ENCODE data around the gene ZNF846. TPM values are rescaled to one million over a fixed set of nuclear protein-coding genes. Genes with fewer than 3 reads are reported as not detected.
A peak's percentile ranks its signal among the peaks of the same experiment; 100 is the strongest.
"Not testable (repeated sequence)": the region's sequence is repeated elsewhere in the genome, so short reads cannot be mapped to it uniquely, and the experiment has no call there.

Gene ZNF846
- total RNA-seq, 1 experiment from 2014 or later = 6.2 TPM

DNA sequence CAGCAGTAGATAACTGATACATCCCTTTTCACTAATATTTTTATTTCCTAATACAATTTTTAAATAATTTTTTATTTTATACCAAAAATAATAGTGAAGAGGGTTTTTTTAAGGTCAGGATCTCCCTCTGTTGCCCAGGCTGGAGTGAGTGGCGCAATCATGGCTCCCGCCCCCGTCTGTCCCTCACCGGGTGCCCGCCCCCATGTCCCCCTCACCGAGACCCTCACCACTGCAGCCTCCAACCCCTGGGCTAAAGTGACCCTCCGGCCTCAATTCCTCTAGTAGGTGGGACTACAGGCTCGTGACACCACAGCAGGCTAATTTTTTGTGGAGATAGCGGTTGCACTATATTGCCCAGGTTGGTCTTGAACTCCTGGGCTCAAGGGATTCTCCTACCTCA, 17.8 kb upstream of the ZNF846 start:
- in situ Hi-C loops (cut with HindIII; ENCODE audit: low sequenced_read_pairs) = no loop called here
- no peak for DNase-seq (ENCODE audit: low spot score)

DNA sequence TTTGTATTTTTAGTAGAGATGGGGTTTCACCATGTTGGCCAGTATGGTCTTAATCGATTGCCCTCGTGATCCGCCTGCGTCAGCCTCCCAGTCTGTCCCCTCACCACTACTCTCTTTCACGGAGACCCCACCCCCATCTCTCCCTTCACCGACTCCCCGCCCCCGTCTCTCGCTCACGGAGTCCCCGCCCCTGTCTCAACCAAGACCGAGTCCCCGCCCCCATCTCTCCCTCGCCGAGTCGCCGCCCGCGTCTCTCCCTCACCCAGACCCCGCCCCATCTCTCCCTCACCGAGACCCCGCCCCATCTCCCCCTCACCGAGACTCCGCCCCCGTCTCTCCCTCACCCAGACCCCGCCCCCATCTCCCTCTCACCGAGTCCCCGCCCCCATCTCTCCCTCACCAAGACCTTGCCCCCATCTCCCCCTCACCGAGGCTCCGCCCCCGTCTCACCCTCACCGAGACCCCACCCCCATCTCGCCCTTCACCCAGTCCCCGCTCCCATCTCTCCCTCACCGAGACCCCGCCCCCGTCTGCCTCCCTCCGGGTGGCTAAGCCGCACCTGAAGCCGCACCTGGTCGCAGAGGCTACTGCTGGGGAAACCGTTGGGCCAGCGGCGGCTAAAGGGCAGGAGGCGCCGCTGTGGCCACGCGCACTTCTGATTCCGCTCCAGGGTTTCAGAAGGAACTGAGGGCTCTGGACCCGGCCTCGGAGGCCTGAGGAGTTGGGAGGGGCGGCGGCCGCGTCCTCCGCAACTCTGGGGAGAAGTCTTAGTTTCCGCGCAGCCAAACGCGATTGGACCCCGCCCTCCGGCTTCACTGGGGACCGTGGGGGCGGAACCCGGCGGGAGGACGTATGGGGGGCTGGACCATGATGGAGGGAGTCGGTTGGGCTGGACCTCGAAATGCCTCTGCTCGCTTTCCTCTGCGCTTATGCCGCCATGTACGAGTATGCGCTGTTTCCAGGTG, 17.1 kb upstream of the ZNF846 start:
- in situ Hi-C loops (cut with HindIII; ENCODE audit: low sequenced_read_pairs) = no loop called here
- DNase-seq (ENCODE audit: low spot score) = peak; percentile 95

DNA sequence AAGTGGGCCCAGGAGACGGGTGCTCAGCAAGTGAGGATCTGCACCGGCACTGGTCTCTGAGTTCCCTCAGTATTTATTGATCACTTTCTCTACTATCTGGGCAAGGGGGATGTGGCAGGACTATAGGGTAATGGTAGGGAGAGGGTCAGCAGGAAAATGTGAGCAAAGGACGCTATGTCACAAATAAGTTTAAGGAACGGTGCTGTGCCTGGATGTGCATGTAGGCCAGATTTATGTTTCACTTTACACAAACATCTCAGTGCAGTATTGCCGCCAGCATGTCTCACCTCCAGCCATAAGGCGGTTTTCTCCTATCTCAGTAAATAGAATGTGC, 15.6 kb upstream of the ZNF846 start:
- DNase-seq (ENCODE audit: low spot score); in situ Hi-C loops (cut with HindIII; ENCODE audit: low sequenced_read_pairs): not testable (repeated sequence)

DNA sequence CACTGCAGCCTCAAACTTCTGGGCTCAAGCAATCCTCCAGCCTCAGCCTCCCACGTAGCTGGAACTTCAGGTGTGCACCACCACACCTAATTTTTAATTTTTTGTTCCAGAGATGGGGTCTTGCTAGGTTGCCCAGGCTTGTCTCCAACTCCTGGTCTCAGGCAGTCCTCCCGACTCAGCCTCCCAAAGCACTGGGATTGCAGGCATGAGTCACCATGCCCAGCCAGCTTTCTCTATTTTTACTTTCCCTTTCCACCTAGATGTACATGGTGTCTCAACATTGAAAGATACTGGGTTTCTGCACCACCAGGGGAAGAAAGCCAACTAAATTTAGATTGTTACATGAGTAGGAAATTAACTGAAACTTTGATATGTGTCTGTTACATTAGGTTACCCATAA, 13.8 kb upstream of the ZNF846 start:
- DNase-seq (ENCODE audit: low spot score) = no peak
- in situ Hi-C loops (cut with HindIII; ENCODE audit: low sequenced_read_pairs) = no loop called here

DNA sequence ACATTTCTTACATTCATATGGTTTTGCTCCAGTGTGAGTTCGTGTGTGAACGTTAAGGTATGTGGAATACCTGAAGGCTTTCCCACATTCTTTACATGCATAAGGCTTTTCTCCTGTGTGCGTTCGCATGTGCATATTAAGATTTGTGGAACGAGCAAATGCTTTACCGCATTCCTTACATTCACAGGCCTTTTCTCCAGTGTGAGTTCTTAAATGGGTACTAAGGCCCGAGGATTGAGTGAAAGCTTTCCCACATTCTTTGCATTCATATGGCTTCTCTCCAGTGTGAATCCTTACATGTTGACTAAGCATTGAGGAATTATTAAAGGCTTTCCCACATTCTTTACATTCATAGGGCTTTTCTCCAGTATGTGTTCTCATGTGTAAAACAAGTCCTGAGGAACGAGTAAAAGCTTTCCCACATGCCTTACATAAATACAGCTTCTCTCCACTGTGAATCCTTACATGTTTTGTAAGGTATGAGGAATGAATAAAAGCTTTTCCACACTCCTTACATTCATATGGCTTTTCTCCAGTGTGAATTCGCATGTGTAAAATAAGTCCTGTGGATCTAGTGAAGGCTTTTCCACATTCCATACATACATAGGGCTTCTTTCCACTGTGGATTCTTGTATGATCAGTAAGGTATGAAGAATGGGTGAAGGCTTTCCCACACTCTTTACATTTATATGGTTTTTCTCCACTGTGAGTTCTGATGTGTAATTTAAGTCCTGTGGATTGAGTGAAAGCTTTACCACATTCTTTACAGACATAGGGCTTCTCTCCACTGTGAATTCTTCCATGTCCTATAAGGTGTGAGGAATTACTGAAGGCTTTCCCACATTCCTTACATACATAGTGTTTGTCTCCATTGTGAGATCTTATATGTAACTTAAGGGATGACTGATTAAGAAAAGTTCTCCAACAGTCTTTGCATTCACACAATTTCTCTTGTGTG, 10.7 kb downstream of the ZNF846 start:
- DNase-seq (ENCODE audit: low spot score) = no peak
- in situ Hi-C loops (cut with HindIII; ENCODE audit: low sequenced_read_pairs) = no loop called here

DNA sequence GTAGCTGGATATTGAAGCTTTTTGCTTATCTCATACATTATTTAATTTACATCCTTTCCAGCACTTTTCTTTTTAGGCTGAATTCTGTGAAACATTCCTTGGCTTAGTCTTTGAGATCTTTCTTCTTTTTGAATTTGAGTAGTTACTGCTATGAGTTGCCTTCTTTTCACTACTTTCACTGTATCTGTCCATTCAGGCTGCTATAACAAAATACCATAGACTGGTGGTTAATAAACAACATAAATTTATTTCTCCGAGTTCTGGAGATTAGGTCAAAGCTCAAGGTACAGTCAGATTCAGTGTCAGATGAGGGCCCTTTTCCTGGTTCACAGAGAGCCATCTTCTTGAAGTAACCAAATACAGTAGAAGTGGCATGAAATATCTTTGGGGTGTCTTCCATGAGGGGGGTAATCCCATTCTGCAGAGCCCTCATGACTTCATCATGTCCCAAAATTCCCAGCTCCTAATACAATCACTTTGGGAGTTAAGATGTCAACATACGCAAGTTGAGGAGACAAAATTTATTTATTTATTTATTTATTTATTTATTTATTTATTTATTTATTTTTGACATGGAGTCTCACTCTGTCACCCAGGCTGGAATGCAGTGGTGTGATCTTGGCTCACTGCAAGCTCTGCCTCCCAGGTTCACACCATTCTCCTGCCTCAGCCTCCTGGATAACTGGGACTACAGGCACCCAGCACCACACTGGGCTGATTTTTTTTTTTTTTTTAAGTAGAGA, 15.7 kb downstream of the ZNF846 start:
- DNase-seq (ENCODE audit: low spot score) = no peak
- in situ Hi-C loops (cut with HindIII; ENCODE audit: low sequenced_read_pairs) = no loop called here

DNA sequence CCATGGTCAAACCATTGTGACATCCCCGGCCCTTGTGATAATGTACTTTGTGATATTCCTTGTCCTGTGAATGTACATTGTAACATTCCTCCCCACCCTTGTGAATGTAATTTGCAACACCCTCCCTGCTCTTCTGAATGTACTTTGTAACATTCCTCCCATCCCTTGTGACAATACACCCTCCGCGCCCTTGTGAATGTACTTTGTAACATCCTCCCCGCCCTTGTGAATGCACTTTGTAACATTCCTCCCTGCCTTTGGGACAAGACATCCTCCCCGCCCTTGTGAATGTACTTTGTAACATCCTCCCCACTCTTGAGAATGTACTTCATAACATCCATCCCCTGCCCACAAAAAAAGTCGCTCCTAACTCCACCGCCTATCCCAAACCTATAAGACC, 17.1 kb downstream of the ZNF846 start:
- in situ Hi-C loops (cut with HindIII; ENCODE audit: low sequenced_read_pairs) = no loop called here
- DNase-seq (ENCODE audit: low spot score) = no peak

DNA sequence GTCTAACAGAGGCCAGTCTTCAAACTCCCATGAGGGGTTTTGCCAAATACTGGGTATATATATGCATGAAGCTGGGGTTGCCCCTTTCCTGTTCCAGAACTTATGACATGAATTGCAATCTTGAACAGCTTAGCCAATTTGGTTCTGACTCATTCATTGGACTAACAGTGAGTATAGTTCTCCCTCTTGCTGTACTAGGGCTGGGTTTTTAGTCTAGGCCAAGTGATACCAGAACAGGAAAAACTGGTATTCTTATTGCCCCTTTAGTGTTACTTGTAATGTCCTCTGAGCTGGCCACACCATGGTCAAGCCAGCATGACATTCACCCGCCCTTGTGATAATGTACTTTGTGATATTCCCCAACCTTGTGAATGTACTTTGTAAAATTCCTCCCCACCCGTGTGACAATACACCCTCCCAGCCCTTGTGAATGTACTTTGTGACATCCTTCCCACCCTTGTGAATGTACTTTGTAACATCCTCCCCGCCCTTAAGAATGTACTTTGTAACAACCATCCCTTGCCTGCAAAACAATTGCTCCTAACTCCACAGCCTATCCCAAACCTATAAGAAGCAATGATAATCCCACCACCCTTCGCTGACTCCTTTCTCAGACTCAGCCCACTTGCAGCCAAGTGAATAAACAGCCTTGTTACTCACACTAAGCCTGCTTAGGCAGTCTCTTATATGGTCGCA, 26.9 kb downstream of the ZNF846 start:
- DNase-seq (ENCODE audit: low spot score) = no peak
- in situ Hi-C loops (cut with HindIII; ENCODE audit: low sequenced_read_pairs) = no loop called here

DNA sequence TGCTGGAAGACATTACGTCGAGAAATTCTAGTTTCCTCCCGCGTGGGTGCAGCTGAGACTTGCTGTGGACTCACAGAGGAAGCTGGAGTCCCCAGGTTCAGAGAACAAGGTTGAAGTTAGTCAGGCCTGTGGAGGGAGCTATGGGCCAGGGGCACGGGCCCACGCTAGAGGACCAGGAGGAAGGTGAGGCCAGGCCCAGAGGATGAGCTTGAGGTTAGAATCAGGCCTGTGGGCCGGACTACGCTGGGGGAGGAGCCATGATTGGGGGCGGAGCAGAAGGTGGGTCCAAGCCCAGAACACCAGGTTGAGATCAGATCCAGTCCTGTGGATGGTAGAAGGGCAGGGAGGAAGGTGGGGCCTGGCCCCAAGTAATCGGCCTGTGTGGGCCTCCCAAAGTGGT, 32.6 kb downstream of the ZNF846 start:
- no peak for DNase-seq (ENCODE audit: low spot score)
- in situ Hi-C loops (cut with HindIII; ENCODE audit: low sequenced_read_pairs) = no loop called here

DNA sequence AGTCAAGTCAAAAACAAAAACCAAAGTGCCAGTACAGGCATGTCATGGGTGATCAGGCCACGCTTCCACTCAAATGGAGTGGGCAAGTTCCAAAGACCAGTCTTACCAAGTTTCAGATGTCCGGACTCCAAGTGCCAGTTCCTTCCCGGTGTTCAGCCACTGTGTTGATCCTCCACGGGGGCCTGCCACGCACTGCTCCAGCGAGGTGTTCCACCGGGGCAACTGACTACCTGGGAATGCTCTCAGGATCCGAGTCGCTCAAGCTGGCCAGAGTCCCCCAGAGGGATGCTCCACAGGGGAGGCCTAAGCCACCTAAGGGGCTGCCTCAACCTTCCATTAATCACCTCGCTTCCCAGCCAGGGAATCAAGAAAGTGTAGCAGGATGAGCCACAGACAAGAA, 38.5 kb downstream of the ZNF846 start:
- DNase-seq (ENCODE audit: low spot score); in situ Hi-C loops (cut with HindIII; ENCODE audit: low sequenced_read_pairs): not testable (repeated sequence)

DNA sequence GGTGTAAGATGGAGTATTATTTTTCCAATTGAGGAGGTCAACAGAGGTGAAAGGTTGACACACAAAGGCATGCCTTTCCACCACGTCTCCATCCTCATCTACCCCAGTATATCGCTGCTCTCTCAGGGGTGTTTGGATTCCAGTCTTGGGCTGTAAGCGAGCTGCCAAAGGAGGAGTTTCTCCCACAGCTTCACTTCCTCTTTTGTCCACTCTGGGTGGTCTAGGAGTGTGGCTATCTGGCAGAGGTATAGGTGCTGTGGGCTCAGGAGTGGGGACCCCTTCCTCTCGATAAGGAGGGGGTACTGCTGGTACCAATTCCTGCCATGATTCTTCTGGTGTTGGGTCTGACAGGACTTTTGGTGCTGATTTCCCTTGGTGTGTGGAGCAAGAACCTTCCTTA, 39.4 kb downstream of the ZNF846 start:
- in situ Hi-C loops (cut with HindIII; ENCODE audit: low sequenced_read_pairs) = no loop called here
- DNase-seq (ENCODE audit: low spot score) = no peak

DNA sequence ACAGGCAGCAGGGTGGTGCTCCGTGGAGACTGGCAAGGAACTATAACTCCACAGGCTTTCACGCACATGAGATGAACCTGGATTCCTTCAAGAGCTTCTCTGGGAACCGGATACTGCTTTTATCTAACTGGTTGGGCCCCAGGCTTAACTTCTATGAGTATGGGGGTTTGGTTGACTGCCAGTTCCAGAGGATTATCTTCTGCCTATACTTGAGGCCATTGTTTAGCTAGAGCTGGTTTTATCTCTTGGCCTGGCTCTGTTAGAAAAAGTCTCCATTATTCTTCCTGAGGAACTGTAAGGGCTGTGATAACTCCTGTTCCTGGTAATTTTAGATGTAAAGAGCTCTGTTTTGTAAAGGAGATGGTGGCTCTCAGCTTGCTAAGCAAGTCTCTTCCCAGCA, 40.9 kb downstream of the ZNF846 start:
- in situ Hi-C loops (cut with HindIII; ENCODE audit: low sequenced_read_pairs) = no loop called here
- no peak for DNase-seq (ENCODE audit: low spot score)

DNA sequence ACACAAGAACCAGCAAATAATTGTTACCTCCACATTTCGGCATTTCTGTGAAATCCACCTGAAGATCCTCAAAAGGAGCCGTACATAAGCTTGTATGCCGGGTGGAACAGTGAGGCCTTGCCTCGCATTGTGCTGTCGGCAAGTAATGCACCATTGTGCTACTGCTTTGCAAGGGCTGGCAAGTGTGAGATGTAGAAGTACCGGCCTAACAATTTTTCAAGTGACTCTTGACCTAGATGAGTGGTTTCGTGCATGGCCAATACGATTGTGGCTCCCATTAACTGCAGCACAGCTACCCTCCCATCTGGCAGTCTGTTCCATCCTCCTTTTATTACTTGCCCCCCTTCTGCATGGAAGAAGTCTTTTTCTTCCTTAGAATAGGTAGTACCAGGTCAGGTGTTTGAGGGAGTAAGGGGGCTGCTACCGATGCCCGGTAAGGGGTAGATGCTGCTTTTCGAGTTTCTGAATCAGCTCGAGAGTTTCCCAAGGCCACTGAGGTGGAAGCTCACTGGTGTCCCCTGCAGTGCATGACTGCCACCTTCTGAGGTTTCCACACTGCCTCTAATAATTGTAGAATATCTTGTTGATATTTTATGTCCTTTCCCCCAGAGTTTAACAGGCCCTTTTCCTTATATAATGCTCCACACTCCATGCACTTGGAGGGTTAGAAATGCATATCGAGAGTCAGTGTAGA, 42.9 kb downstream of the ZNF846 start:
- in situ Hi-C loops (cut with HindIII; ENCODE audit: low sequenced_read_pairs); DNase-seq (ENCODE audit: low spot score): not testable (repeated sequence)

DNA sequence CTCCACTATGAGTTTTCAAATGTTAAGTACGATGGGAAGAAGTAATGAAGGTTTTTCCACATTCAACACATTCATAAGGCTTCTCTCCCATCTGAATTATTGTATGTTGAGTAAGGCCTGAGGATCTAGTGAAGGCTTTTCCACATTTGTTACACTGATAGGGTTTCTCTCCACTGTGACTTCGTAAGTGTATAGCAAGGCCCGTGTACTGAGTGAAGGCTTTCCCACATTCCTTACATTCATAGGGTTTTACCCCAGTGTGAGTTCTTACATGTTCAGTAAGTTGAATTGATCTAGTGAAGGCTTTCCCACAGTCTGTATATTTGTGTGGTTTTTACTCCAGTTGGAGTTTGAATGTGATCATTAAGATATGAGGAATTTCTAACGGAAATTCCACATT, 44.4 kb downstream of the ZNF846 start:
- in situ Hi-C loops (cut with HindIII; ENCODE audit: low sequenced_read_pairs) = no loop called here
- DNase-seq (ENCODE audit: low spot score) = no peak

DNA sequence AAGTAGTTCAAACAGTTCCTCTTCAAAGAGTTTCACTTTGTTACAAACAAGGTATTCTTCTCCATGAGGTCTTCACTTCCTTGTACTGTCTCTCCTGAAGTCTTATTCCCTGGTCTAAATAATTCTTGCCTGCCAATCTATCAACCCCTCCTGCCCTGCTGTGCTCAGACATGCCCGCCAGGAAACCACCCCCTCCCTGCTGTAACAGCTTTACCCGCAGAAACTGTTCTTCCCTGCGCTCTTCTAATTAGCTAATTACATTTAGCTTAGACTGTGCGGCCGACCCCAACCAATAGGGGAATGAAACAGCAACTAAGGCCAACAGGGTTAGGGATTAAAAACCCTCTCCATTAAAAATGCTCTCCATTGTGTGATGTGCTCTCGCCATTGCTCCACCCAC, 46.7 kb downstream of the ZNF846 start:
- in situ Hi-C loops (cut with HindIII; ENCODE audit: low sequenced_read_pairs) = no loop called here
- no peak for DNase-seq (ENCODE audit: low spot score)

DNA sequence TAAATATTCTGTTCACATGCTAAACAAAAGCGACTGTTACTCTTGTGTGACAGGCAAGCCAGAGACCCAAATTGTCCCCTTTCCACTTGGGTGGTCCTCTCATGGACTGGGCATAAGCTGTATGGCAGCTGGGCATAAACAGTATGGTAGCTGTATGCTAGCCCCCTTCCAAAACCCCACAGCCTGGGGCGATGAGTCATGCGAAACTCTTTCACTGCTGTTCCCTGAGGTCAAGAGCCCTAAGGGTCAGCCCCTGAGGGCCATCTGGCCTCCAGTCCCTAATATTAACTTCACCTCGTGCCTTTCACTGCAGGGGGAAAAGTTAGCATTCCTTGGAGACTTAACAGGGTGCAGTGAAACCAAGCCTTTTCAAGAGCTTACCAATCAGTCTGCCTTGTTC, 48.0 kb downstream of the ZNF846 start:
- in situ Hi-C loops (cut with HindIII; ENCODE audit: low sequenced_read_pairs) = no loop called here
- no peak for DNase-seq (ENCODE audit: low spot score)

DNA sequence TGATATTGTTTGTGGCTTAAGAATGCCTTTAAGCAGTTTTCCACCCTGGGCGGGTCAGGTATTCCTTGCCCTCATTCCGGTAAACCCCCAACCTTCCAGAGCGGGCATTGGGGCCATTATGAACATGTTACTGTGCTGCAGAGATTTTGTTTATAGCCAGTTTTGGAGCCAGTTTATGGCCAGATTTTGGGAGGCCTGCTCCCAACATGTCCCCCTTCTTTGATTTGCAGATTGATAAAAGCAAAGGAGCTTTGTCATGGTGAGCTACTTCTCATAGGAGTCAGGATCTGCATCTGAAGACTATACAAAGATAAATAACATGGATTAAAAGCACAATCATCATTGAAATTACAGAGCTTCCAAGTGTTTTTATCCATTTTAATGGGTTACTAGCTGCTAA, 56.7 kb downstream of the ZNF846 start:
- in situ Hi-C loops (cut with HindIII; ENCODE audit: low sequenced_read_pairs) = no loop called here

DNA sequence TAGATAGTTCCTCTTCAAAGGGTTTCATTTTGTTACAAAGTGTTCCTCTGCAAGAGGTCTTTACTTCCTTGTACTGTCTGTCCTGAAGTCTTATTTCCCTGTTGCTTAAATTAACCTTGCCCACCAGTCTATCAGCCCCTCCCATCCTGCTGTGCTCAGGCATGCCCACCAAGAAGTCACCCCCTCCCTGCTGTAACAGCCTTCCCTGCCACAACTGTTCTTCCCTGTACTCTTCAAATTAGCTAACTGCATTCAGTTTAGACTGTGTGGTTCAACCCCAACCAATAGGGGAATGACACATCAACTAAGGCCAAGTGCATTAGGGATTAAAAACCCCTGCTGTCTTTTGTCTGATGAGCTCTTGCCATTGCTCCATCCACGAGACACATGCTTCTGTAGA, 59.2 kb downstream of the ZNF846 start:
- peak; percentile 1 for DNase-seq (ENCODE audit: low spot score)
- in situ Hi-C loops (cut with HindIII; ENCODE audit: low sequenced_read_pairs) = no loop called here

More for the DNA sequence above, 56.7 kb downstream of the ZNF846 start:
- DNase-seq (ENCODE audit: low spot score) = no peak

Data from G401 (cell line).